GM18498 (cell line): Measurements from ENCODE around the gene MED9.

Experiments used
- ATAC-seq: cut with Tn5 transposase; IDR thresholded peaks from one replicate; pipeline ENCODE4 v1.9.1; 2021; ENCODE audit warnings: mild to moderate bottlenecking, moderate library complexity; ENCODE audit not compliant: unreplicated experiment

The MED9 gene

GRCh38 chr17:17514361-17514992 is 37.7 kb downstream of the MED9 start:
- ATAC-seq, result no peak

- no peak for ATAC-seq
These were observed 38.5 kb downstream of the MED9 start for GRCh38 chr17:17514993-17515933.

DNA sequence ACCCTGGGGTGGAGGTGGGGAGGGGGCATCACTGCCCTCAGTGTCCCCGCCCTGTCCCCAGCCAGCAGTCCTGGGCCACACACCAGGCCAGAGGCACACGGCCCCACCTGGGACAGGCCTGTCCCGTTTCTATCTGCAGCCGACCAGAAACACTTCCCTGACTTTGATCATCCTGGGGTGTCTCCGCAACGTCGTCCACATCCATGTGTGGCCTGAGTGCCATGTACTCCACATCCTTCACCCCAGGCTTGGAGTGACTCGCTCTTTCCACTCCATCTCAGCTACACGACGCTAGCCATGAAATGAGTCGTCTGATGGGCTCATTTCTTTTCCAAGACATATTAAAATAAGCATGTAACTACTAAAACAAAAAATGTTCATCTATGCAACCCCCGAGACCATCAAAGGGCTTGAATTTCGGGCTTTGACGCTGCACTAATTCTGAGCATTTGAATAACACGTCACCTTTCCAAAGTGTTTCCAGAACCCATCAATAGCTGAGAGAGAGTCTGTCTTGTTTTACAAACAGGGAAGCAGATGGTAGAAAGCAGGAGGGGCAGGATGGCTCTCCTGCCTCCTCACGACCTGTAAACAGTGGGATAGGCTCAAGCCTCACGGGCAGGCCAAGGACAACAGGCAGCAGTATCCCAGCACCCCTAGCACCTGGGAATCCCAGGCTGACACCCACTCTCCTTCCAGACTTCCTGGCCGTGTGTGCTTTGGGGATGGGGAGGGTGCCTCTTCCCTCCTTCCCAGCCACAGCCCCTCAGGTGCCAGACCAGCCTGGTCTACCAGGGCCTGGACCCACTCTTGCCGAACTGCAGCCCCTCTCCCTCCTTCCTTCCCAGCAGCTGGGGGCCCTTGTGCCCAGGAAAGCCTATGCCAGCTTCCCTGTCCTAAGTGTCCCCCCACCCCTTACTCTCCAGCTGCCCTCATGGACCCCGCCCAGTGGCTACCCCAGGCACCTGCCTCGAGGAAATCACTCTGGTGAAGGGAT is 39.4 kb downstream of the MED9 start:
- no peak for ATAC-seq

- ATAC-seq, result no peak
These were observed 40.3 kb downstream of the MED9 start for GRCh38 chr17:17516941-17517720.

DNA sequence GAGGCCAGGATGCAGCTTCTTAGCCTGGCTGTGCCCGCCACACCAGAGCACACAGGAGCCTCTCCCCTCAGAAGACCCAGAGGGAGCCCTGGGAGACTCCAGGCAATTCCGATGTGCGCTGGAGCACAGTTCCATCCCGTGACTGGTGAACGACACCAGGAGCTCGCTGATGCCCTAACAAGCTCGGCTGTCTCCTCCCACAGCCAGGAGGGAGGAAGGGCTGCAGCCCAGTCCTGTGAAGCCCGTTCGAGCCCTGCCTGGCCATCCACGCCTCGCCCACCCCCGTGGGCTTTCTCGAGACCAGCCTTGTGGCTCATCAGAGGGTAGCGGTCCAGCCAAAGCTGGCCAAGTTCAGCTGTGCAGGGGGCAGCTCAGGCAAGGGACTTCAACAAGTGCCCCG is 41.2 kb downstream of the MED9 start:
- no peak for ATAC-seq

DNA sequence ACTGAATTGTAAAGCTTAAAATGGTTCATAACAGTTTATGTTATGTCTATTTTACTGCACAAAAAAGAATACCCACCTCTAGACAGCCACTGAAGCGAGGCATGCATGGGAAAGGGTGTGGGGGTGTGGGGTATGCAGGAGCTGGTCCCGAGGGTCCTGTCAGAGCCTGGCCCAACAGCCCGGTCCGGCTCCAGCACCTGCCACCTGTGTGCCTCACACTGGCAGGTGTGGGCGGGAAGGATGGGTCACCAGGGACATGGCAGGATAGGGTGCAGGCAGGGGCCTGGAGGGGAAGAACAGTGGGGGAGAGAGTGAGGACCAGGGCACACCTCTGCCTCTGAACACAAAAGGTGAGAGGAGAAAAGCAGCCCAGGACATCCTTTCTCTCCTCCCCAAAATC is 42.2 kb downstream of the MED9 start:
- ATAC-seq, result no peak

GRCh38 chr17:17519886-17520285 is 43.1 kb downstream of the MED9 start:
- no peak for ATAC-seq

DNA sequence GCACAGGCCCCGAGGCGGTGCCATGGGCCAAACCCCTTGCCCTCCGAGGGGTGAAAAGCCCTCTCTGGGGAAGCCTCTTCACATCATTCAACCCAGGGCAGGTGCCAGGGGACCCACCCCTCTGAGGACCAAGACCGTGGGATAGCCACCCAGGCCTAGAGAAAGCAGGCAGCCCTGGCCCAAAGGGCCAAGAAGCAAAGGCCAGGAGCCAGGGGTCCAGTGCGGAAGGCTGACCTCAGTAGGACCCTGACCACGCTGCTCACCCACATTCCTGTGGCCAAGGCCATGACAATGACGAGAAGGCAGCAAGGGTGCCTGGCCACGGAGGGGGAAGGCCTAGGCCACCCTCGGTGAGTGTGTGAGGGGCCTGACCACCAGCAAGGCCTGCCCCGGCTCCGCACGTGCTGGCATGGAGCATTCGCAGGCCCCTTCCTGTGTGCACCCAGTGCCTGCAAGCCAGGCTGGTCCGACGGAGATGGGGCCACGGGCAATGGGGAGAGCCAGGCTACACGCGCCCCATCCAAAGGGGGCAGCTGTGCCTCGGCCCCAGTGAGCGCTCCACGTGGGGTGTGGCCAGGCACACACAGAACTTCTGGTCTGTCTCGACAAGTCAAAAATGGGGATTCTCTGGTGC is 43.9 kb downstream of the MED9 start:
- ATAC-seq, result no peak

GRCh38 chr17:17523001-17523730 is 46.4 kb downstream of the MED9 start:
- no peak for ATAC-seq

DNA sequence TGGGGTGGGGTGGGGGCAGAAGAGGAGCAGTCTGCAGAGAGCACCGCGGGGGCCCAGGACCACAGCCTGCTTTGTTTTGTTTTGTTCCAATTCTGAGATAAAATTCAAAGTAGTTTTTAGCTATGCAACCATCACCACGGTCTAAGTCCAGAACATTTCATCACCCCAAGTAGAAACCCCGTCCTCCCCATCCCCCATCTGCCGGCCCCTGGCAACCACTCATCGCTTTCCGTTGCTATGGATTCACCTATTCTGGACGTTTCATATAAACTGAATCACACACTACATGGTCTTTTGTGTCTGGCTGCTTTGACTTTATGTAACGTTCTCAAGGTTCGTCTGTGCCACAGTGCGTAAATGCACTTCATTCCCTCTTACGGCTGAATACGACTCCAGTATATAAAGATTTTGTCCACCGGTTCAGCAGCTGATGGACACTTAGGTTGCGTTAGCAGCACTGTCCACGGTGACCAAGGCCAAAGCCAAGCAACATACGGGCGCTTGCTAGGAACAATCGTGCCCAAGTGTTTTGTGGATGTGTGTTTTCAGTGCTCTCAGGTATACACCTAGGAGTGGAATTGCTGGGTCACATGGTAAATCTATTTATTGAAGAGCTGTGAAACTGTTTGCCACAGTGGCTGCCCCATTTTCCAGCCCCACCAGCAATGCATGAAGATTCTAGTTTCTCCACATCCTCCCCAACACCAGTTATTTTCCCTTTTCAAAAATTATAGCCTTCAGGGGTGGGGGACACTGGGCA is 47.1 kb downstream of the MED9 start:
- no peak for ATAC-seq

GRCh38 chr17:17525311-17525710 is 48.5 kb downstream of the MED9 start:
- no peak for ATAC-seq

DNA sequence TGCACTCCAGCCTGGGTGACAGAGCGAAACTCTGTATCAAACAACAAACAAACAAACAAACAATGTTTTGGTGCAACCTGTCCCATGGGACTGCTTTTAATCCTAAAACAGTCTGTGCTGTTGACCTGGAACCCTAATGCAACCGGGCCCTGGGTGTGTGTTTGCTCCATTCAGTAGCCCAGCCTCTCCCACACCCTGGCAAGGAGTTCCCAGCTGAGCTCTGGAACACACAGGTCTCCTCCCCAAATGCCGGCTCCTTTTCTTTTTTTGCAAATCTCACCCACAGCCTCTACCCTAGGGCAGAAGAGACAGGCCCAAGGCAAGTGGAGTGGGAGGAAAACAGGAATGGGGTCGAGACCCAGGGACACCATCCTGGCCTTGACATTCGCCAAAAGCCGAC is 49.2 kb downstream of the MED9 start:
- no peak for ATAC-seq

DNA sequence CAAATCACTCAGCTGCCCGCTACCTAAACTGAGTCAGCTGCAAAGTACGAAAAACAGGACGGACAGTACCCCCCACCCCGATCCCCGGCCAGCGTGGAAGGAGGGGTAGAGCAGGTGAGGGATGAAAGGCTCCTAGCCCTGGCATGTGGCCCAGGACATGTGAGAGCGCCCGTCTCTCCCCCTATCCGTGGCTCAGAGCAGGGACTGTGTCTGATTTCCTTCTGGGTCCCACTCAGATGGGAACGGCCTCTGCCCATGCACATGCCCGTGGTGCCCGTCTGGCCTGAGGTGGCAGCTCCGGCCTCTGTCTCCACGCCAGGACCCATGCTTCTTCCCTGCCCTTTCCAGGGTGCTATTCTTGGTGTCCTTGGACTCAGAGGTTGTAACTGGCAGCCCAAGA is 49.6 kb downstream of the MED9 start:
- no peak for ATAC-seq

DNA sequence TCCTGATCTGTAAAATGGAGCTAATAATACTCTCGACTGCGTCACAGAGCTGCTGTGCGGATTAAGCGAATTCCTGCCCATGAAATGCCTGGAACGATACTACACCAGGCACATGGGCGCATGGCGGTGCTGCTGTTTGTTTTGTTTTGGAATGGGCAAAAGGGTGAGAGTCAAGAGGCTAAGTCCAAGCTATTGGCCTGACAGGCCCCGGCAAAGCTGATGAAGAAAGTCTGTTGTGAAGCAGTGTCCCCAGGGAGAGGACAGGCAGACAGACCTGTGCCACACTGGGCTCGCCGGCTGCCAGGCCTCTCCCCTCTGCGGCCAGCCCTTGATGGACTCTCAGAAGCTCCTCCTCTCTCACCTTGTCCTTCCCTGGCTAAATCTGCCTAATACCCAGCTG is 50.7 kb downstream of the MED9 start:
- ATAC-seq, result no peak

- no peak for ATAC-seq
These were observed 51.2 kb downstream of the MED9 start for GRCh38 chr17:17527956-17528500.

- ATAC-seq, result no peak
These were observed 52.2 kb downstream of the MED9 start for GRCh38 chr17:17528696-17529652.

GRCh38 chr17:17531156-17531555 is 54.4 kb downstream of the MED9 start:
- no peak for ATAC-seq
